Measurements from ENCODE around the gene AGO1.
"Not testable (repeated sequence)": the region's sequence is repeated elsewhere in the genome, so short reads cannot be mapped to it uniquely, and the experiment has no call there.

The AGO1 gene

DNA sequence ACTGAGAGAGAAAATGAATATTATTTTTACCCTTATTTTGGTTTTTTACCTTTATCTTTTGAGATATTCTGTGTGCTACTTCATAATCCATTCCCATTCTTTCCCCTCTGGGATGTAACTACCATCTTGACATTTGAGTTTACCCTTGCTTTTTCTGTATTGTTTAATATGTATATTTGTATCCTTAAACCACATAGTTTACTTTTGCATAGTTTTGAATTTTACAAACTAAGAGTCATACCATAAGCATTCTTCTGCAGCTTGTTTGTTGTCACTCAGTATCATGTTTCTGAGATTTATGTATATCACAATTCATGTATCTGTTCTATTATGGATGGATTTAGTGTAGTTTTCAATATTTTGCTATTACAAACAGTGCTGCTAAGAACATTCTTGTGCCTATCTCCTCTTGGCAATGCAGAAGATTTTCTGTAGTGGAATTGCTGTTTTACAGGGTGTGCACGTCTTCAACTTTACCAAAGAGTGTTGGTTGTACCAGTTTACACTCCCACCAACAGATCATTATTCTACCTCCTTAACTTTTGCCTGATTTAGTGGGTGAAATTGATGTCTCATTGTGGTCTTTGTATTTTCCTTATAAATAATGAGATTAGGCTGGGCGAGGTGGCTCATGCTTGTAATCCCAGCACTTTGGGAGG is 12.2 kb upstream of the AGO1 start:
- no peak for DNase-seq

DNA sequence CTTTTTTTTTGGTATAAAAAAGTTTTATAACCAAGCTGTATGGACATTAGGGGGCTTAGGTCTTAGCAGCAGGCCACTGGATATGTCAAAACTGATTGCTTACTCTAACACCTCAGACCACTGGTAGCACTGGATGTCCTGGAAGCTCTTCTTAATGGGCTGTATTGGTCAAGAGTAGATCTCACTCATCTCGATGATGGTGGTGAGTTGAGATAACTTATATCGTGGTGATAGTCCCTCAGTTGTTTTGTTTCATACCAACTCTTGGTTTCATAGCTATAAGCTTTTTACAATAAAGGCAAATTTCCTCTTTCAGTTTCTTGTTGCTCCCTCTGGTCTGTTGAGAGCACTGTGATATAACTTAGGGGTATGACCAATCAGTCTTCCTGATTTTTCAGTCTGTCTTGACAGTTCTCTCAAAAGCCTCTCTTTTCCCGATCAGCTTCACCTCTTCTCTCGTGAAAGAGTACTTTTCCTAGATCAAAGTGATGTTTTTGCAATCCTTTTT is 9.7 kb upstream of the AGO1 start:
- DNase-seq = no peak

DNA sequence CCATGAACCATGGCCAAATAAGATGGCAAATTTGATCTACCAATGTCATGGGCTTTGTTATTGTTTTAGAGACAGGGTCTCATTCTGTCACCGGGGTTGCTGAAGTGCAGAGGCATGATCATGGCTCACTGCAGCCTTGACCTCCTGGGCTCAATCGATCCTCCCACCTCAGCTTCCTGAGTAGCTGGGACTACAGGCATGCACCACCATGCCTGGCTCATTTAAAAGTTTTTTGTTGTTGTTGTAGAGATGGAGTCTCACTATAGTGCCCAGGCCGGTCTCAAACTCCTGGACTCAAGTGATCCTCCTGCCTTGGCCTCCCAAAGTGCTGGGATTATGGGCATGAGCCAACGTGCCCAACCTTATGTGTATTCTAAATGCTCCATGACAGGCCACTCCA is 8.9 kb upstream of the AGO1 start:
- DNase-seq = not testable (repeated sequence)

DNA sequence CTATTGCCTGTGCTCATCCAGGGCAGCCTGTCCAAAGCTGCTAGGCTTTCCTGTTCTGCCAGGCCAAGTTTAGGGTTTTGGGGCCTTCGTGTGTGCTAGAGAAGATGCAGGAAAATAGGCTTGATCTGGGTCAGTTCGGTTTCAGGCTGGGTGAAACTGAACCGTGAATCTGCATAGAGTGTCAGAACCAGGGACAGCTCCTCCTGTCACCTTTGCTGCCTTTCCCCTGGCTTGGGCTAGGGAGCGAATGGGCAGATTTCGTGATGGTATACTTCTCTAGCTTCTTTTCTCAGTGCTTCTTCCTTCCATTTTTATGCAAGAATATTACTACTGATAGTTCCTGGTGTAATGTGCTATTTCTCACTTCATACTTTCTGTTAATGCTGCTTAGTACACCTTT is 6.0 kb upstream of the AGO1 start:
- no peak for DNase-seq

DNA sequence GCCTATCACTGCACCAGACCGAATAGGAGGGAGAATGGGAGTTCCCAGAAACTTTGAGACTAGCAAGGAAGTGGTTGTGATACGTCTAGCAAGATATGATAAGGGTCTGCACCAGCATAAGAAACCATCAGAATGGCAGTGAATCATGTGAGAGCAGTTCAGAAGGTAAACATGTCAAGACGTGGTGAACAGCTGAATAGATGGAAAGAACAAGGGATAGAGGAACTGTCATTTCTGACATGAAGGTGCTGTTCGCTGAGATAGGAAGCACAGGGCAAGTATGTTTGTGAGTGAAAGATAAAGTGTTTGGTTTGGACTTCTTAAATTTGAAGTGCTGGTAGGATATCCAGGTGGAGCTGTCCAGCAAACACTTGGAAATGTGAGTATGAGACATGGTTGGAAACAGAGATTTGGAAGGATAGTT is 1.1 kb upstream of the AGO1 start:
- no peak for DNase-seq

DNA sequence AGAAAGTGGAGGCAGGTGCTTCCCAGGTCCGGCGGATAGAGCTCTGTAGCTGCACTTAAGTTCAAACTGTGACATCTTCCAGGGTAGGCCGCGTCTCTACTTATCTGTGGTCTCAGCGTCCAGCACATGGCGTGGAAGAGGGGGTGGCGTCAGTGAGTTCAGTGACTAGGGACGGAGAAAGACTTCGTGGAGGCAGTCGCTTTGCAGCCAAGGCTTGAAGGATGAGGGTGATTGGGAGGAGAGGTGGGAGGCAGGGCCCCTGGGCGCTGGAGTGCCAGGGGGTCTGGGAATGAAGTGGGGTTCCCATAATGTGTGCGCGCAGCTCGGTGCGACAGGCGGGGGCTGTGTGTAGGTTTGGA is 444 bp upstream of the AGO1 start:
- DNase-seq = no peak

DNA sequence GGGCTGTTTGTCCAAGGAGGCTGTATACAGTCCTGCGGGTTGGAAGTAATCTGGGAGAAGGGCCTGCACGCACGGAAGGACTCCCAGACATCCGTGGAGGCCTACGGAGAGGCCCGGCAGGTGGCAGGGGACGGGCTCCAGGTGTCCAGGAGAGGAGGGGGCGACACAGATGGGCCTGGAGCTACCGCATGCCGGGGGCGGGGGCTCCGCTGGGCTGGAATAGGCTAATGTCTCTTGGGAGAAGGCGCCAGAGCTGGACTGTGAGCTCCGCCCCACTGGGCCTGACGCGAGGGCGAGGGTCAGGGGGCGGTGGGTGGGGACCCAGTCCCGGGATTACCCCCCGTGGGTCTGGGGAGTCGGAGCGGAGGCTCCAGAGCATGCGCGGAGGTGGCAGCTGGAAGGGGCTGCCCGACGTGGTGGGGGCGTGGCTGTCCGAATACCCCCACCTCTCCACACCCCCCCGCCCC is 659 bp downstream of the AGO1 start:
- DNase-seq = peak; percentile 49

DNA sequence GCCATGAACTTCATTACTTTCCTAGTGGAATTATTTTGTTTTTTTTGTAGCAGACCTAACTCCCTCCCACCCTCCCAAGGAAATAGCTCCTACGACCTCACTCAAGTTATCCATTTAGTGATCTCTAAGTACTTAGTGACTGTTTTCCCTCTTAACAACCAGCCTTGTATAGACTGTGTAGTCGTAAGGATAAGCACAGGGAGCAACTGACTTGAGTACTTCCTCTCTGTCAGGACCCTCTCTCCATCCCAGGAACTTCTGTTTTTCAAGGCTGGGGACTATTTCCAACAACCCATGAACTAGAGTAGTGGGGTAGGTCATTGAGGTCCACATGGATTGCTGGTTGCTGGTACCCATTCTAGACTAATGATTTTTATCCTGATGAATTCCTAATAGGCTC is 1.9 kb downstream of the AGO1 start:
- DNase-seq = no peak

DNA sequence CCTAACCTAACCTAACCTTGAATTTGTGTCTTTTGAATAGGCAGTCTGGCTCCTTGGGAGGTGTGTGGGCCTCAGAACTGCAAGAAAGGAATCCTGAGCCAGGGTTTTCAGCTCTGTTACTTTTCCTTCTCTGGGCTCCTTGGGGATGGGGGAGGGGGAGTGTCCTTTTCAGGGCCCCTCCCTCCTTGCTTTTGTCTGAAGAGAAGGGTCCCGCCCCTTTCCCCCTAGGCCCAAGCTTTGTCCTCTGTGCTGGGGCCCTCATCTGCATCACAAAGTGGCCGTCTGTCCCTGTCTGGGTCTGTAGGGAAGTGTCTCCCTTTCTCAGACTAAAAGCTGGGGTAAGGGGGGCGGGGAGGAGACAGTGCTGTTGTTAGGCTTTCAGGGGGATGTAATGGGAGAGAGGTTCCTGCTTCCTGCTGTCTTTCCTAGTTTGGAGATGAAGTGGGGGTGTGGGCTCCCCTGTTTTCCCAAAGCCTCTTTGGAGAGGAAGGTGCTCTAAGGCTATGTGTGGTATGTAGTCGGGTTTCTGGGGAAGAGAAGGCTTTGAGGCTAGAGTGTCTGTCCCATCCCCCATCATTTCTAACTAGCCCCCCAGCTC is 3.1 kb downstream of the AGO1 start:
- DNase-seq = no peak

DNA sequence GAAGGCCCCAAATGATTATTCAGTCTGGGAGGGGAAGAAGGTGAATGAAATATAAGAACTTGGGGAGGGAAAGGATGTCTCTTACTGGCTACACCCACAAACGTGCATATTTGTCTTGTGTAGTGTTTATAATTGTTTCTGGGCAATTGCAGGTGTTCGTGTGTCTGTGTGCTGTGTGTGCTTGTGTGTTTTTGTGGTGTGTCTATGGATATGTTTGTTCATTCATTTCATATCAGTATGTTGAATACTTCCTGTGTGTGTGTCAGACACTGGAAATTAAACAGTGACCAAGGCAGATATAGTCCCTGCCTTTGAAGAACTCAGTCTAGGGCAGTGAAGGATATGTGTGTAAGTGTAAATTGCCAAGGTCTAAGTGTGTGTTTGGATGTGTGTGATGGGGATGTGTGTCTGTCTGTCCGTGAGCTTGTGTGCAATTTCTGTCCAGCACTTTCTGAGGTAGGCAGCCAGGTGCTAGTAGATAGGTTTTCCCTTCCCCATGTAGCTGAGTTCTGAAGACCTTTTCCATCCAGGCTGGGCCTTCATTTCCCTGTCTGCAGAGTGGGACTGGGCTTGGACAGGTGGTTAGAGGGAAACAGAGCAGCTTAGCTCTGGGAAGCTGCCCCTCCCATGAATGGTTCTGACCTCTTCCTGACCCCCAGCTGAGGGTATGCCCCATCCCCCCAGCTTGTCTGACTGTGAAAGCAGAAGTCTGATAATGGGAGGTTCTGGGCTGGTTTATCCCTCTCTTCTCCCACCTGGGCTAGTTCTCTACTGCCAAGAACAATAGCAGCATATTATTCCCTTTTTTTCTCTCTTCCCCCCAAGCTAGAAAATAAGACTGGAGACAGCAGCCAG is 3.8 kb downstream of the AGO1 start:
- no peak for DNase-seq

DNA sequence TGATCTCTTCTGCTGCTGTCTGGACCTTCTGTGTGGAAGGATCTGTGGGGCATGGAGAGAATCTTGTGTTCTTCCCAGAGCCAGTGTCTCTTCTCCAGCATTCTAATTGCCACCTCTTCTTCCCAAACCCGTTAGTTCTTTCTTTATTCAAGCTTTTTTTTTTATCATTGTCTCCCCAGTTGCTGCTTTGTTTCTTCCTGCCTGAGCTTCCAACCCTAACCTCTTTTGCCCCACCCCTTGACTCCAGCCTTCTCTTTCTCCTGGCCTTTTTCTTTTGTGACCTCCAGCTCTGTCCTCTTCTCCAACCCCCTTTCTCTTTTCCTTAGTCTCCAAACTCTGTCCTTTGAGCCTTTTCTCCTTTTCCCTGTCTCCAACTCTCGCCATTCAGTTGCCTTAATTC is 4.5 kb downstream of the AGO1 start:
- DNase-seq = no peak

DNA sequence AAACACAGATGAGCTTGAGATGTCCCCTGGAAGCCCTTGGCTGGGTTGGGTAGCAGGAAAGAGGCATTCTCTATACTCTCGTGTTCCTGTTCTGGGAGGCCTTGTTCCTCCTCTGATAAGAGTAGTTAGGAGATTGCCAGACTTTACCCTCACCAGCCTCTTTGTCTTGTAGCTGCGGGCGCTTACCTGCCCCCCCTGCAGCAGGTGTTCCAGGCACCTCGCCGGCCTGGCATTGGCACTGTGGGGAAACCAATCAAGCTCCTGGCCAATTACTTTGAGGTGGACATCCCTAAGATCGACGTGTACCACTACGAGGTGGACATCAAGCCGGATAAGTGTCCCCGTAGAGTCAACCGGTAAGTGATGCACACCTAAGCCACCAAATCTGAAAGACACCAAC is 5.2 kb downstream of the AGO1 start:
- DNase-seq = no peak

DNA sequence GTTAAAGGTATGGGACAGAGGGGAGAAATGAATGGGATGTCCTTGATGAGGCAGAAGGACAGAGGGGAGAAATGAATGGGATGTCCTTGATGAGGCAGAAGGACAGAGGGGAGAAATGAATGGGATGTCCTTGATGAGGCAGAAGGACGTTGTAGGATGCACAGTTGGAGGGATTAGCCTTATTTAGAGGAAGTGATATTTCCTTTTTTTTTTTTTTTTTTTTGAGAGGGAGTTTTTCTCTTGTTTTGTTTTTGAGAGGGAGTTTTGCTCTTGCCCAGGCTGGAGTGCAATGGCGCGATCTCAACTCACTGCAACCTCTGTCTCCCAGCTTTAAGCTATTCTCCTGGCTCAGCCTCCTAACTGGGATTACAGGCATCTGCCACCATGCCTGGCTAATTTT is 6.0 kb downstream of the AGO1 start:
- DNase-seq = not testable (repeated sequence)

DNA sequence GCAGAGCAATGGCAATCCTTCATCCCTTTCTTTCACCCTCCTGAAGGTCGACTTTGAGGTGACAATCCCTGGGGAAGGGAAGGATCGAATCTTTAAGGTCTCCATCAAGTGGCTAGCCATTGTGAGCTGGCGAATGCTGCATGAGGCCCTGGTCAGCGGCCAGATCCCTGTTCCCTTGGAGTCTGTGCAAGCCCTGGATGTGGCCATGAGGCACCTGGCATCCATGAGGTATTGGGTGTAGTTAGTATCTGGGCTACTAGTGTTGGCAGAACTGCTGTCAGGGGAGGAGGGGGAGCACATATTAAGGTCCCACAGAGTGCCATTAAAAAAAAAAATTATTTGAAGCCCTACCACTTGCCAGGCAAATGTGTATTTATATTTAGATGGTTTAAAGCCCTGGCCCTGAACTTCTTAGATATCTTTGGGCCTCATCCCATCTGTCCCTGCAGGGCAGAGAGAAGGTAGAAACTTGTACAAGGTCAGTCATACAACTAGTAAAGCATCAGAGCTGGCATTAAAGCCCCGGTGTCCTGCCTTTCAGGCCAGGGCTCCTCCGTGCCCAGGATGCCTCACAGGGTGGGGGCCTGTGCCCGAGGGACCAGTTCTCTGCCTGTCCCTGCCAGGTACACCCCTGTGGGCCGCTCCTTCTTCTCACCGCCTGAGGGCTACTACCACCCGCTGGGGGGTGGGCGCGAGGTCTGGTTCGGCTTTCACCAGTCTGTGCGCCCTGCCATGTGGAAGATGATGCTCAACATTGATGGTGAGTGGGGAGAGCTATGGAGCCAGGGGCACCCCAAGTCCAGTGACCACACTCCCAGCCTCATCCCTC is 10.3 kb downstream of the AGO1 start:
- no peak for DNase-seq

DNA sequence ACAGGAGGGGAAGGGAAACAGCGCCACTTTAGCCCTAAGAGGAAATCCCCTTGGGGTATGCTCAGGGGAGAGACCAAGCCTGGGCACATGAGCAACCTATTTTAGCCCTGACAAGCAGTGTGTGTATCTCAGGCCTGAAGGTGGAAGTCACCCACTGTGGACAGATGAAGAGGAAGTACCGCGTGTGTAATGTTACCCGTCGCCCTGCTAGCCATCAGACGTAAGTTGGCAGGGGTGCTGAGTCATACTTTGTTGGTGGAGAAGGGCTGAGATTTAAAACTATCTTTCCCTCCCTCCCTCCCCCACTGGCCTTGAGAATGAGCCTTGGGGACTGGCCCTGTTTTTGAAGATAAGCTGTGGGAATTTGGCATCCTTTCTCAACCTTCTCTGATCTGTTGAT is 11.2 kb downstream of the AGO1 start:
- DNase-seq = peak; percentile 49

DNA sequence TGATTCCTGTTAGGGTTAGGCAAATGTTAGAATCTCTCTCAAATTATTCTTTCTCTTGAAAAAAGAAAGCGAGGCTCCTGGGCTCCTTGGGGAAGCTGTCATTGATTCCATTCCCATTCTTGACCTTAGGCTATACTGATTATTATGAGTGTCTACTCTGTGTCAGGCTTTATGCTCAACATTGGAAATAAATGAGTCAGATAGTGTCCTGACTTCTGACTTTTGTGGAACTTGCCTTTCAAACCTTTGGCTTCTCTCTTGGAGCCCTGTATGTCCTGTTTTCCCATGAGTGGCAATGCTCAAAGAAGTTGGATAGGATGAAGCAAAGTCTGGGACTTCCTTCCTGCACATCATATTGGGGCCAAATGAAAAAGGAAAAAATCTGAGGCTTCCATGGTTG is 11.6 kb downstream of the AGO1 start:
- no peak for DNase-seq

DNA sequence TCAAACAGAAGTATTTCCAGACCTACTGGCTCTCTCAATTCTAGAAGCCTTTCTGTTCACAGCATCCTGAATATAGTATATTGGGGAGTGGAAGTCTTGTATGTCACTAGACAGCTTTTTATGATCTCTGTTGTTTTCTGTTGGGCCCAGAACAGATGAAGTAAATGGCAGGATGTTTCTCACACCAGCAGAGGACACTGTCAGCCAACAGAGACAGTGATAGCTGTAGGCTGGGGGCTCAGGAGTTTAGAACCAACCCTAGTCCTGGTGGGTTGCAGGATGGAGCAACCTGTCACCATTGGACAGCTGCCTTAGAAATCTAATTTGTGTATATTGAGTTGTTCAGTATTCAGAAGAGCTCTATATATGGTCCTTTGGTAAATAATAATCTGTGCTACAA is 16.9 kb downstream of the AGO1 start:
- no peak for DNase-seq

DNA sequence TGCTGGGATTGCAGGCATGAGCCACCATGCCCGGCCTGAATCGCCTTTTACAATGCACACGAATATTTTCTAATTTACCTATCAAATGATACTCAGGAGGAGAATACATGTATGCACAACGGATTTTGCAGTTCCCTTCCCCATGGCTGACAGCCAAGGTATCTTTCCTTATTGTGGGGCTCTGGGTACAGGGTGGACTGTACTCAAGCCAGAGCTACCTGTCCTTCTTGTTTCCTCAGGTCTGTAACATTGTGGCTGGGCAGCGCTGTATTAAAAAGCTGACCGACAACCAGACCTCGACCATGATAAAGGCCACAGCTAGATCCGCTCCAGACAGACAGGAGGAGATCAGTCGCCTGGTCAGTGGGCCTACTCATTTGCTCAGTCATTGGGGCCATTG is 18.2 kb downstream of the AGO1 start:
- DNase-seq = no peak

DNA sequence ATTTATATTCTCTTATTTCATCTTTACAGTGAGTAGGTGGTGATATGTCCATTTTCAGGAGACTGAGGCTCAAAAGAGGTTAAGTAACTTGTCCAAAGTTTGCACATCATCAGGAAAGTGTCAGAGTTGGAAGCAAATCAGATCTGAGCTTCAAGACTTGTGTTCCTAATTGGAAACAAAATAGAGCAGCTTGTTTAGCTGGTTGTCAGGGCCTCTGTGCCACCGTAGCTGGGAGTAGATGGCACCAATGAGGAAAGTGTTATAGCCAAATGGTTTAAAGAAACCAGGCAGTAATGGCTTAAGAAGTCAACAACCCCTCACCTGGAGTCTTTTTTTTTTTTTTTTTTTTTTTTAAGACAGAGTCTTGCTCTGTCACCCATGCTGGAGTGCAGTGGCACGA is 19.7 kb downstream of the AGO1 start:
- no peak for DNase-seq

DNA sequence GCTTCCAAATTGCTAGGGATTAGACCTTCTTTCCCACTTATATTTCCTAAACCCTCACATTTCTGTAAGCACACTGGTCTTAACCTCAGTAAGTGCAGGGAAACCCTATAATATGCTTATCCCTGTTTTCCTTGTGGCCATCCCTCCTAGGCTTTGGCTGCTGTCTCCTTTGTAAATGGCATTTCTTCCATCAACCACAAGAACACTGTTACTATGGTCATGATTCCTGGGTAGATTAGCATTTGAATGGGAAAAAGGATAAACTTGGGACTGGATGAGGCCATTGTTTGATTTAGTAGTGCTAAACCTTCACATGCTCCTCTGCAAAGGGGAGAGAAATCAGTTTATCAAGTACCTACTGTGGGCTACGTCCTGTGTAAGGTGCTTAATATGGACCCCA is 31.7 kb downstream of the AGO1 start:
- no peak for DNase-seq

DNA sequence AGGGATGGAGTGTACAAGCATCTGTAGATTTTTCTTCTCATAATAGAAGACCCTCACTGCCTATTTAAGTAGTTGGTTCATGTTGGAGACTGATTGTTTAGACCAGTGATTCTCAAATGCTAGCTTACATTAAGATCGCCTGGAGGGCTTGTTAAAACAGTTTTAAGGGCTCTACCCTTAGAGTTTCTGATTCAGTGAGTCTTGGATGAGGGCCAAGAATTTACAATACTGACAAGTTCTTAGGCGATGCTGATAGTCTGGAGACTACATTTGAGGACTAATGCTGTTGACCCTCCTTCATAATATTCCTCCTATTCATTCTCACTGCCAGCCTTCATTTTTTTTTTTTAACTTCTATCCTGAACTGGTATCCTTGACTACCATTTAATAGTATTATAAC is 32.7 kb downstream of the AGO1 start:
- peak; percentile 31 for DNase-seq

DNA sequence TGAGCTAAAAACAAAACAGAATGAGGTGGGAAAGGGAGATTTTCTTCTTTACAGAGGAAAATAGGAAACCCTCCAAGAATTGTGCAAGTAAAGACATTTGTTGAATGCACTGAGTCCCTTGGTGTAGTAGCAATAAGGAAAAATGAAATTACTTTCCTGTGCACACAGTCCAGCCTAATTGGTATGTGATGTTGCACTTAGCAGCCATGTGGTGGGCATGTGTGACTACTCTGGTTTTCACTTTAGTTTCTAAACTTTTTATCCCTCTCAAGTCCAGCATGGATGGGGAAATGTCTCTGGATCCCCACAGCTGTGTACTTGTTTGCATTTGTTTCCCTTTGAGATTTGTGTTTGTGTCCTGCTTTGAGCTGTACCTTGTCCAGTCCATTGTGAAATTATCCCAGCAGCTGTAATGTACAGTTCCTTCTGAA is 40.8 kb downstream of the AGO1 start:
- DNase-seq = no peak

DNA sequence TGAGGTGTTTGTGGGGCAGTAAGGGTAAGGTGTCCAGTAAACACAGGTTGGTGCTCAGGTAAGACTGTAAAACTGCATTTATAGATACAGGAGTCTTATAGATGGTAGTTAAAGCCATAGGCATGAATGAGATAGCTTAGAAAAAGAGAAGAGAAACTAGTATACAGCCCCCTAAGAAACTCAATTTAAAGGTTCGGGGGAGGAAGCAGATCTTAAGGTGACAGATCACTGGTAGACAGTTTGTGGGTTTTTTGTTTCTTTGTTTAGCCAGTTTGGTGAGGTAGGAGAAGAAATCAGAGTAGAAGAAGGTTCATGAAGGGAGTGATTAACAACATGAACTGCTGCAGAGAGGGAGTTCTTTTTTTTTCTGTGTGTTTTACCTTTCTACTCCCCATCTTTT is 41.8 kb downstream of the AGO1 start:
- no peak for DNase-seq
